ENCODE measurements around the gene NGRN.

NGRN gene

GRCh38 chr15:90318591-90318990, 53.1 kb downstream of the NGRN start:
- no peak for DNase-seq (ENCODE audit: low read depth in 2 of 2)

GRCh38 chr15:90320062-90320884, 54.8 kb downstream of the NGRN start:
- peak; percentile 68 to 72 for DNase-seq (ENCODE audit: low read depth in 2 of 2)

GRCh38 chr15:90320885-90321278, 55.4 kb downstream of the NGRN start:
- DNase-seq (ENCODE audit: low read depth in 2 of 2): no peak
